HL-60 (cell line): ENCODE data around the gene JAKMIP1.

Source experiments
- DNase-seq, 2 experiments: peaks; one replicate each; pipeline ENCODE4 v3.0.0-alpha.2; 2010 to 2020; ENCODE audit warnings: low read depth in 1 of 2, low spot score in 1 of 2
- H3K27ac ChIP-seq: fragments of 250-450 bp; sonication (Bioruptor Pico); replicated peaks from 2 replicates; pipeline ENCODE4 v1.5.1; 2020; ENCODE audit warnings: mild to moderate bottlenecking, moderate library complexity
- H3K27me3 ChIP-seq: fragments of 250-450 bp; sonication (Bioruptor Pico); 2 replicates; pipeline ENCODE4 v1.5.1; 2021; ENCODE audit warnings: mild to moderate bottlenecking, moderate library complexity; ENCODE audit not compliant: insufficient read depth, poor library complexity, severe bottlenecking
- H3K4me3 ChIP-seq: replicated peaks from 2 replicates; pipeline ENCODE4 v1.5.1; 2011; ENCODE audit warnings: mild to moderate bottlenecking, control low read depth, low read length; ENCODE audit not compliant: insufficient read depth
- CTCF ChIP-seq: IDR thresholded peaks from one replicate; pipeline ENCODE4 v1.5.1; 2011; ENCODE audit warnings: low read length, control low read depth, inconsistent platforms; ENCODE audit not compliant: insufficient read depth
- GABPA ChIP-seq: IDR thresholded peaks from 2 replicates; pipeline ENCODE4 v1.6.1; 2012; ENCODE audit warnings: low read depth
- POLR2AphosphoS5 ChIP-seq: IDR thresholded peaks from 2 replicates; pipeline ENCODE4 v1.6.1; 2012; ENCODE audit warnings: low read depth
- REST ChIP-seq: IDR thresholded peaks from 2 replicates; pipeline ENCODE4 v1.6.1; 2012; ENCODE audit warnings: low read depth; ENCODE audit not compliant: insufficient replicate concordance
- SPI1 ChIP-seq: IDR thresholded peaks from 2 replicates; pipeline ENCODE4 v1.6.1; 2012; ENCODE audit warnings: low read depth, mild to moderate bottlenecking, borderline replicate concordance

Gene JAKMIP1

GRCh38 chr4:5982156-5982973, 218.0 kb downstream of the JAKMIP1 start:
- Histone ChIP-seq H3K4me3 (no peak overlapping the region), H3K27ac (no peak overlapping the region), H3K27me3 (no peaks in the 10 kb centered on the region)
- DNase-seq: no peak
- TF ChIP-seq POLR2AphosphoS5 (no peak), GABPA (no peak), SPI1 (no peak), CTCF (no peak), REST (no peak)

GRCh38 chr4:5980436-5981155, 219.8 kb downstream of the JAKMIP1 start:
- DNase-seq: no peak
- TF ChIP-seq POLR2AphosphoS5 (no peak), CTCF (no peak), GABPA (no peak), SPI1 (no peak), REST (no peak)
- no peak overlapping the region for H3K4me3 ChIP-seq
- no peaks in the 10 kb centered on the region for H3K27me3 ChIP-seq
- H3K27ac ChIP-seq: no peak overlapping the region

- Histone ChIP-seq H3K4me3 (no peak overlapping the region), H3K27ac (no peak overlapping the region), H3K27me3 (no peaks in the 10 kb centered on the region)
- no peak for DNase-seq
- TF ChIP-seq GABPA: no peak
- no peak for TF ChIP-seq SPI1
- no peak for TF ChIP-seq REST
- no peak for TF ChIP-seq POLR2AphosphoS5
- no peak for TF ChIP-seq CTCF
Observed at GRCh38 chr4:5979981-5980380, 220.4 kb downstream of the JAKMIP1 start.
